AML-193 (cell line): ENCODE data around the gene CCDC12.

ENCODE experiments used
- DNase-seq, 2 experiments: peaks; one replicate each; lab custom pipeline; 2025; lab: John Stamatoyannopoulos, UW

The CCDC12 gene

DNA sequence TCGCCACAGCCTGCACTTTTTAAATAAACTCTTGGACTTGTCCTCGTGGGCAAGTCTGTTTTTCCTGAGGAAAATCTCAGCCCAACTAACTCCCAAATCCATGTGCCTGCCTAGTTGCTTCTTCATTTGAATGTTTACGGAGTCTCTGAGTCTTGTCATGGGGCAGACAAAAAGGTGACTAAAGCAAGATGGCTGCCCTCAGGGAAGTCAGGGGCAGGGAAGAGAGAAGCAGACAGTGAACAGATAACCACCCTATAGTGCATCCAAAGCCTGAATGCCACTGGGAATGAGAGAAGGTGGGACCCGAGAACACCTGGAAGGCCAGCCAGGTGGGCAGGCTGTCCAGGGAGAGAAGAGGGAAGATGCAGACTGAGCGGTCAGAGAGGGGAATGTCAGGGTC lies 21.4 kb downstream of the CCDC12 start:
- DNase-seq = no peak

DNA sequence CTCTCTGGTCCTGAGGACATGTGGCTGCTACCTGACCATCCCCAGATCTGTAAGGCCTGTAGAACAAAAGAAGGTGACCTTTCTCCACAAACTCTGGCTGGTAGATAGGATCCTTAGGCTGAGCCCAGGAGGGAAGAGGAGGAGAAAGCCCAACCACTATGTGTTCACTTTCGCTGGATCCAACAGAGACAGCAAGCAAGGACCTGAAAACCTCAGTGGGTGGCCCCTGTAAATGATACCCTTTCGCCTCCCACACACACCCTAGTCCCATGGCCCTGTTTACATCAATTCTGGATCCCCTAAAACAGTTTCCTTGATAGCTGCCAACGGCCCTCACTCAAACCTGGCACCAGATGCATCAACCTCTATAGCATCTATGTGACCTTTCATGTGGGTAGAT lies 22.4 kb downstream of the CCDC12 start:
- DNase-seq = no peak

DNA sequence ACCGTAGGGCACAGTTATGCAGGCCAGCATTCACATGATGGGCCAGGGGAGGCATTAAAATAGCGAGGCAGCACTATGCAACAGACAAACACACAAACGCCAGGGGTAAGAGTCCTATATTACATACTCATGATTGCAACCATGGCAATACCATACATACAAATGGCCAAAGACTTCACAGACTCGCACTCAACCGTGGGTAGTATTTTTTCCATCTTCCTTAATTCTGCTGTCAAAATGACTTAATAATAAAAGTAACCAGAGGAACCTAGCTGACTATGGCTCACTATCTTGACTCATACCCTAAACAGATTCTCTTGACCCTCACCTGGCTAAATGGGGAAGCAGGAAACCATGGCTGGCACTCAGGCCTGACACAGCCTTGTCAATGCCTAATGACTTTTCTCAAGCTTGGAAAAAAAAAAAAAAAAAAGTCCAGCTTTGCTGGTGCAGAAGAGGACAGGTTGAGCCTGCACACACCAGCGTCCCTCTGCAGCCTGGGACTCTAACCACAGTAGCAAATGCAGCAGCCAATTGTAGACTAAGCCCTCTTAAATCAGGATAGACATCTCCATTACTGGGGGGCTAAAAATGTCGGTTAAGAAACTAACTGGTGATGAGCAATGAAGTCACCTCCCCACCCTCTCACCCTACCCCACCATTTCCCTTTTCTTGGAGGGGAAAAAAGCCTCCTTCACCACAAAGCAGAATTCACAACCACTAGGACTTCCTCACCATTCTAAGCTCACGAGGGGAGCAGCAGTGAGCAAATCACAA lies 23.1 kb downstream of the CCDC12 start:
- DNase-seq = peak; percentile 82 to 83

DNA sequence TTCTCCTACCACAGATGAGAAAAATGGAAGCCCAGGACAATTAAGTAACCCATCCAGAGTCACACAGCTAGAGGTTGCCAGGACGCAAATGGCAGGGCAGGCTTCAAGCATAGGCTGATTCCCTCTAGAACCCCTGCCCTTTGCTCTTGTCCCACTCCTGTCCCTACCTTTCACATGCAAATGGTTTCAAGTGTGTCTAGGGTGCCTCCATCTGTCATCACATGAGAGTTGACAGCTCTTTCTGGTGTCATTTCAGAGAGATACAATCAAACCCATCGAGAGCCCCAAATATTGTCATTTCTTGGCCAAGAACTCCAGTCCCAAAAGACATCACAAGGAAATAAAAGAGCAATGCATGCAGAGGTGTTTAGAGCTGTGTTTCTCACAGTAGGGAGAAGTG lies 23.7 kb downstream of the CCDC12 start:
- DNase-seq = no peak

DNA sequence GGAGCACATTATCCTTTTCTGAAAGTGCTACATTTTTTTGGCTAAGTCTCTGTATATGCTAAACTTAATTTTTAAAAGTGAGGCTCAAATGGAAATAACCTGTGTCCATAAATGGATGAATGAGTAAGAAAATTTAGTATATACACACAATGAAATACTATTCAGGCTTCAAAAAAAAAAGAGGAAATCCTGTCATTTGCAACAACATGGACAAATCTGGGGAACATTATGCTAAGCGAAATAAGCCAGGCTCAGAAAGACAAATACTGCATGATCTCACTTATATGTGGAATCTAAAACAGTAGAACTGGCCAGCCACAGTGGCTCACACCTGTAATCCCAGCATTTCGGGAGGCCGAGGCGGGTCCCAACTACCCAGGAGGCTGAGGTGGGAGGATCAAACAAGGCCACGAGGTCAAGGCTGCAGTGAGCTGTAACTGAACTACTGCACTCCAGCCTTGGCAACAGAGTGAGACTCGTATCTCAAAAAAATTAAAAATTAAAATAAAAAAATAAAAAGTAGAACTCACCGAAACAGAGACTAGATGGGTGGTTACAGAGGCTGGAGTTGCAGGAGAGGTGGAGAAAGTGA lies 25.8 kb downstream of the CCDC12 start:
- no peak for DNase-seq

DNA sequence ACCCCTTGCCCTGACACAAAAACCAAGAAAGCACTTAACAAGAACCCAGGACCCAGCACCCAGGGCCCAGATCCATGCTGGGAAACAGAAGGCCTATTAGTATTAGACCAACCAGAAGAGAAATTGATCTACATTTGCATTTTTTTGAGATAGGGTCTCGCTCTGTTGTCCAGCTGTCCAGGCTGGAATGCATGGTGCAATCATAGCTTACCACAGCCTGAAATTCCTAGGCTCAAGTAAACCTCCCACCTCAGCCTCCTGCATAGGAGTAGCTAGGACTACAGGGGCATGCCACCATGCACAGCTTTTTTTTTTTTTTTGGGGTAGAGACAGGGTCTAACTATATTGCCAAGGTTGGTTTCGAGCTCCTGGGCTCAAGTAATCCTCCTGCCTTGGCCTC lies 26.4 kb downstream of the CCDC12 start:
- DNase-seq = no peak

DNA sequence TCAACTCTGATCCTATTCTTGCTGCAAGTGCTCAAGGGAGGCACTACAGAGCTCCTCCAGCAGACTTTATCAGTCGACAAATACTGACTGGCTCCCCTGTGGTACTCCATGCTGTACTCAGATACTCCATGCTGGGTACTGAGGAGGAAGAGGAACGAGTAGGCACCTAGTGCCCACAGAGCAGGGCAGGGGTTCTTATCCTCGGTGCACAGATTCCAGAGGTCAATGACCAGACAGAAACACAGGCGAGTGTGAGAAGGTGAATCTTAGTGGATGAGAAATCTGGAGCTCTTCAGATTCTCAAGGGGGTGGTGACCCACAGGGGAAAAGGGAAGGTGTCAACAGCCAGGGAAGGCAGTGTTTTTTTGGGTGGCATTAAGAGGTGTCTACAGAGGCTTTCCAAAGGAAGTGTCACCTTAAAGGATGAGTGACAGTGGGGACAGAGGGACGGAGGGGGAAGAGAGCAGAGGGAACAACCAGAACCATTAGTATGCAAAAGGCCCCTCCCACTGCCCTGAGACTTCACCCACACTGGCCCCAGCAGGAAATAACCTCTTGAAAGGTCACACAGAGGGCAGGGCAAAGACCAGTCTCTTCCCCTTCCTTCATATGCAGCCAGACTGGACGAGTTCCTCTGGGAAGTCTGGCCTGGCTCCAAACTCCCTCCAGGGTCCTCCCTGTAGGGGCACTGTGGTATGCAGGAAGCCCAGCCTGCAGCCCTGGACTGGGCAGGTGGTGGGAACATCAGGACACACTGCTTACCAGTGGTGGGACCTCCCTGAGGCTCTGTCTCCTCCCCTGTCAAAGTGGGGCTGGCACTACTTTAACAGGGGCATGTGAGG lies 27.5 kb downstream of the CCDC12 start:
- DNase-seq = peak; percentile 42 to 54

DNA sequence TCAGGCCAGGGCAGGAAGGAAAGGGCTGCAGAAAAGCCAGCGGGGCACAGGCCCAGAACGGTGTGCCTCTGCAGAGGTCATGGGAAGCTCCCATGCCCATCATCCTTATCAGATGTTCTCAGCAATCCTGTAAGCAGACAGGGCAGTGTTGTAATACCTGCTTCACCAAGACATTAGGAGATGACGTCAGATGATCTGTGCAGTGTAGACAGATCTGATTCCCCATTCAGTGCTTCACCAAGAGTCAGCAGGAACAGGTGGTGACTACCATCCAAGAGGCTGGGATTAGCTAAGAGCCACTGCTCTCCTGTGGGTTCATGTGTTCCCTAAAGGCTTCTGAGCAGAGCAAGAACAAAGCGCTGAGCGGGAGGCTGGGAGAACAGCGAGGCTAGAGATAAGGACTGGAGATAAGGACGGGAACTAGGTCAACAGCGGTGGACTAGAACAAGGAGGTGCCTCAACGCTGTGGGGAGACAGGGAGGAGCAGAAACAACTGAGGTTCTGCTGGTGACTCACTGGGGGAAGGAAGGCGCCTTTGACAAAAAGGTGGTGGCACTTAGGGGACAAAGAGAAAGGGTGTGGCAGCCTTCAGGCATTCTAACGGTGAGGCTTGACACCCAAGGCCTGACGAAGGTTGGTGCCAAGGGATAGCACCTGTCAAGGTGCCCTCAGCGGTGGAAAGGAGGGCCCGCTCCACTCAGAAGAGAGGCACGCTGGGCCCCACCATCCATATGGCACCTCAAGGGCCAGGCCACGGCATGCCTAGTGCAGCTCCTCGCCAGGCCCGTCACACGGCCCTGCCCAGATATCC lies 28.4 kb downstream of the CCDC12 start:
- DNase-seq = no peak

DNA sequence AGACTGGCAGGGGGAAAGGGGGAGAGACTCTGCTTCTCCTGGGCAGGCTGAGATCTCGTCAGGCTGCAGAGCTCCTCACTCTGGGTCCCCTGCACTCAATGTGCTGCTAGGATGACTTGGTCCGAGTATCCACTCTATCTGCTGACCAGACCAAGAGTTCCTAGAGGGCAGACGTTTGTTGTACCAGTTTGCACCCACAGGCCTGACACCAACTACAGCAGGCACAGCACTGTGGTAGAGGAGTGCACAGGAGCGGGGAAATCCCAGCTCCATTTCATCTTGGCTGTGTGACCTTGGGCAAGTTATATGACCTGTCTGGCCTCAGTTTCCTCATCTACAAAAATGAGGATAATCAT lies 29.0 kb downstream of the CCDC12 start:
- DNase-seq = no peak

DNA sequence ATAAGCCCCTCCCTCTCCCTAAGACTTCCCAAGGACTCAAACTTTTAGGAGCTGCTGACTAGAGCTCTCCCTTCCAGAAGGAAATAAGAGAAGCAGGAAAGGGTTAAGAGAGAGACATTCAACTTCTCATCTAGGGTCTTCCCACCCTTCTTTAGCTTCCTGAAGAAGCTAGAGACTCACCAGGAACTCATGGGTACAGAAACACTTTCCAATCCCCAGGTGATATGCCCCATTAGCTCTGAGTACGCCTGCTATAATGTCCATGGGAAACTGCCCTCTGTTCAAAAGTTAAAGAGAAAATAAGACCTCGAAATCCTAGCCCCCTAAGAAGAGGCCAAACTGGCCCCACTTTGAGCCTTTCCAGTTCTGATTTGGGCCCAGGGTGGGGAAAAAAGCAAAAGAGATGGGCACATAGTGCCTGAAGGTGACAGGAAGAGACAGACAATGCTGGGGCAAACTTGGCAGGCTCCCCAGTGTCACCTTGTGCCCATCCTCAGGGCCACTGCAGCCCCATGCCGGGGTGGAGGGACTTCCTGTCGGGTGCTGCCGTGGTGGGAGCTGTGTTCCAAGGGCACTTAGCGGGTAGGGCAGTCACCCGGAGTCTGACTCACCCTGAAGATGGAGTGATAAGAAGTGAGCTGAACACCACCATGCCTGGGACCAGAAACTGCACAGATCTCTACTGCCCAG lies 29.5 kb downstream of the CCDC12 start:
- no peak for DNase-seq

DNA sequence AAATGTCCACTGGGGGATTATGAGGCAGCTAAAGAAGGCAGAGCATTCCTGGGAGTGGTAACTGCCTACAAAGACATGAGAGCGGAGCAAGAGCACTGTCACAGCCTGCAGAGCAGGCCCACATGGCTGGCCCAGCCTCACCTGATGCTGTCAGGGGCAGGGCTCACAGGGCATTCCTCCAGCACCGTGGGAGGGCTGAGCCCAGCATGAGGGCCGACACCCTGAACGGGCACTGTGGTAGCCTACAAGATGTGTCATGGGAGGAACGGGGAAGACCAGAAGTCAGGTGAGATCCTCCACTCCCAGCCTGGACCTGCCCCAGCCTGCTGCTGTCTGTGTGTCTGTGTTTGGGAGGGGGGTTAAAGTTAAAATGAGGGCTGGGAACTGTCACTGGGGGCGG lies 30.1 kb downstream of the CCDC12 start:
- DNase-seq = no peak

DNA sequence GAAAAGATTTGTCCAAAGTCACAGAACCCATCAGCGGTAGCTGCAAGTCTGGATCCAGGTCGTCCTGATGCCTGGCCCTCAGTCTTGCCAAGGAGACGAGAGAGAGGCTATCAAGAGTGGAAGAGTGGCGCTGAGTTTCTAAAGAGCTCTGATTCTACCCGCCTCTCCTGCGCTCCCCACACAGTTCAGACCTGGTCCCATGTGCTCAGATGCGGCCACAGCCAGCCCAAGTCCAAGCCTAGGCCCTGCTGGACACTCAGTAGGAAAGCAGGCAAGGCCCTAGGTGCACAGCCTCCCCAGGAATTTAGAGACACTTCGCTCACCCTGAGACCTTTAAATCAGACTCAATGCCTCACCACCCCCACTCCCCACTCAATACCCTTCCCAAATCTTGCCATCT lies 32.4 kb downstream of the CCDC12 start:
- no peak for DNase-seq

DNA sequence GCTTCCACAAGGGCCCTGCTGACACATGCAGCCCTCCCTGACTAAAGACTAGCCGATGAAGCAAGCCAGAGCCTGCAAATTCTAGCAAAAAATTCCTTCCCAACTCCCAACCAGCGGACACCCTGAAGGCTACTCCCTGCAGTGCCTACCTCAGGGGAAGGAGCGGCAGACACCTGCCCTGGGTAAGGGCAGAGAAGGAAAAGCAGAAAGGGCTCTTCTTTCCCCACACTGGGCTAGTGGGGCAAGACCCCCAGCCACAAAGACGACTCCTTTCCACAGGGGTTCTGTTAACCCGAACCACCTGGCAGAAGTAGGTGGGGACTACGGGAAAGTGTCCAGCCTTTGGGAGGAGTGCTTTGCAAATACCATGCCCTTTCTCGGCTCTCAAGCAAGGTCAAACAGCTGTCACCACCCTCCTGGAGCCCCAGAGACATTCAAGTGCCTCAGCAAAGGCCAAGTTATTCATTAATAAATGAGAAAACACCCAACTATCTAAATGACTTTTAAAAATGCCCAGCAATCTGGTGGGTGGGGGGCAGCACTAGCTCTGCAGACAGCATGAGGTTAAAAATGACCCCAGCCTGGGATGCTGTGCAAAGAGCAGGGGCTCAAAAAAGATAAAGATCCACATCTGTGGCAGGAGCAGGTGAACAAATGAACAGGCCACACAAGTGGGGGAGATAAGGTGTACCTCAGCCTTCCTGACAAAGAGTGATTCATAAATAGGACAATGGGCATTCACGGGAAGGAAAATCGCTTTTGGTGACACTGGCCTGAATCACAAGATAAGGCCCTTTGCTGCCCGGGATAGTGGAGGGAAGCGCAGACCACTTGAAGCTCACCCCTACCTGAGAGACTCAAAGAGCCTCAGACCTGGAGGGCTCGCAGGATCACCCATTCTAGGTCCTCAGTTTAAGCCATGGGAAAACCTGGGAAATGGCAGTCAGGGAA lies 33.0 kb downstream of the CCDC12 start:
- DNase-seq = no peak

DNA sequence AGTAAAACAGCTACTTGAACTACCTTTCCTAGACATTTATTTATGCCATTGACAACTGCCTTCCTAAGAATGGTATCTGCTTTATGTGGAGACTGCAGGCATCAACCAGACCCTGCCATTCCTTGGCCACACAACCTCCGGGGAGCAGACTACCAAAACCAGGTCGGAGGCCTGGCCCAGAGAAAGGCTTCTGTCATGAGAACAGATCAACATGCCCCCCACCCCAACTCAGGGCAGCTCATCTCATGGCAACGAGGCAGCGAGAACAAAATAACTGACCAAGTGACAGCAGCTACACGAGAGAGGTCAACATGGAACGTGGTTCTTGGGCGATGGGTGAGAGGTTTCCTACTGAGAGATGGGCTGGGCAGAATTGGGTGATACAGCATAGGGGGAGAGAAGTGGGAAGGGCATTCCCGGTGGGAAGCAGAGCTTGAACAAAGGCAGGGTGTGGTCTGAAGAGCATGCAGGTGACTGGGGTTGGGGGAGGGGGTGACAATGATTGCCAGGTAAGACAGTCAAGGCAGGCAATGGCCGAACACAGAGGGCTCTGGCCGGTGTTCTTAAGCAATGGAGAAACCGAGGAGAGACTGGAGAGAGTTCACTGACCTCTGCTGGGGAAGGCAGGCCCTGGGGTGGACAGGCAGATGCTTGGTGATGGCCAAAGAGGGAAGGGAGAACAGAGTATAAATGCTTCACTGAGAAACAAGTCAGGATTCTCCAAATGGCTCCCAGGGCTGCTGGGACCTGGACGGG lies 33.9 kb downstream of the CCDC12 start:
- no peak for DNase-seq

DNA sequence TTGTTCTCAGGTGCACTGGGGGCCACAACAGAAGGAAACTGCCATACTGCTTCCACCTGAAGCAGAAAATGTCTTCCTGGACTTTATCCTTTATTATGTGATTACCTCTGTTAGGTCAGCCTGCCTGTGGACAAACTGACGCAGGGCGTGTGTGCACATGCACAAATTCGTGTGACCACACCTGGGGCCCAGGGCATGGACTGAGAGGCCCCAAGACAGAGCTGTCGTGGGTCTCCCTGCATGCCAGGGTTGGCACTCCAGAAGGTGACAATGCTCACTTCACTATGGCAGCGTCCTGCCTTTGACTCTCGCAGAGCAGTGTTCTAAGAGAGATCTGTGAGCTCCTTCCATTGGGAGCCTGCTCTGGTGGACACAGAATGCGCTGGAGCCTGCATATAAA lies 34.5 kb downstream of the CCDC12 start:
- no peak for DNase-seq

DNA sequence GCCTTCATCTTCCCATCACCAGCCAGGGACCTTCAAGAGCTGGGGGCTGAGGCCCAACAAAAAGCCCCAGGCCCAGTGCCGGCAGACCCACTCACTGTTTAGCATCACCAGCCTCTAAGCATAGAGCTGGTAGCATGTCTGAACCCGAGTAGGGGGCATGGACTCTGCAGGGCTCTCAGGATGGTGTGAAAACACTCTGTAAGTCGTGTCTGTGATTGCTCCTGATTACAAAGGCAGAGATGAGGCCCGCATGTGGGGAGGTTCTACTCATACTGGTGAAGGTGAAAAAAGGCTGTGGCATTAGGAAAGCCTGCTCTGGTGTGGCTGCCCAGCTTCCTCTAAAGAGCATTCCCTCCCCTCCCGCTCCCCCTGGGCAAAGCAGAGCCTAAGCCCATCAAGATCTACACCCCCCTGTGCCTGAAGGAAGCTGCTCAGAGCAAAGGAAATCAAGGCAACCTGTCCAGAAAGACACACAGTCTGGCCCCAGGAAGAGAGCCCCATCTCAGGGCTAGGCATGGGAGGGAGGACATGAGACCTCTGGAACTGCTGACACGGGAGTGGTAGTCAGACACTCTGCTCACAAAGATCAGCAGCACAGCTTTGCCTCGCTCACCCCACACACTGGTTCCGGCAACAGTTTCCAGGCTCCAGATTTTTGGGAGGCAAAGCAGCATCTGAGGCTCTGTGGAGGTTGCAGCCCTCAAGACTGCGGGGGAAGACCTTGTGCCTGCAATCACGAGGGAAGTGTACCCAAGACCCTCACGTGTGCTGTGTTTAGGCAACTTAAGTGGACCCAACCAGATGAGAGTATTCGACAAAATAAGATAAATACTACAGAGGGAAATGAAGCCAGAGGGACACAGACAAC lies 36.7 kb downstream of the CCDC12 start:
- no peak for DNase-seq

DNA sequence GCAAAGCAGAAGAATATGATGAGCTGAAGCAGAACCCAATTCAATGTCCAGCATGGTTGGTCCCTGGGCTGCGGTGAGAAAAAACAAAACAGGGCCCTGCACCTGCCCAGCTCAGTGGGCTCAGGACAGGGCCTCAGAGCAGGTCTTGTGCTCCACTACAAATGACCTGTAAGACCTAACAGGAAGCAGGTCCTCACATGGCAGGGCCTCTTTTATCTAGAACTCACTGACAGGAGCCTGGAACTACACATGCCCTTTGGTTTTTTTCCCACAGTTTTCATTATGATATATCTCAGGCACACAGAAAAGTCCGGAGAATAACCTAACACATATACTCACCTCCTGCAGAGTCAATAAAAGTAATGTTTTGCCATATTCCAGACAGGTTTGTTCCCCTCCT lies 38.4 kb downstream of the CCDC12 start:
- no peak for DNase-seq

DNA sequence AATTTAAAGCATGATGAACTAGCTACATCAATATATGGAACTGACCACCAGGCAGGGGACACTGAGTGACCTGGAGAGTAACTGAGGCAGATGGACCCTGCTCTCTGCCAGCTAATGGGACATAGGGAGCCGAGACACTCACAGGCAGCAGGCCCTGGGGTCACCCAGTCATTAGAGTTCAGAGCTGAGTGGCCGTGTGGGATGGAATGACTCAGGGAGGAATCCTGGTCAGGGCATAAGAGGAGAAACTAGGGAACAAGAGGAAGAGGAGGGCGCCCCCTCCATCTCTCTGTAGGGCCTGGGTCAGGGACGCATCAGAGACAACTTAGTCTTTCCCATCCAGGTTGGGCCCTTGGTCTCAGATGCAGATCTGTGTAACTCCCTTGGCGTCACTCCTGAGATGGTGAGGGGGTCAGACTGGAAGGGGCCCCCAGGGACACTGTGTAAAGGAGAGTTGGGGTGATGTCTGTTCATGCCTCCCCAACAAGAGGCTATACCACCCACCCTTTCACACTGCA lies 39.8 kb downstream of the CCDC12 start:
- DNase-seq = no peak
